ENCODE measurements around the gene CACNA1C. TPM values are rescaled to one million over a fixed set of nuclear protein-coding genes. Genes with fewer than 3 reads are reported as not detected.
"Not testable (repeated sequence)": the region's sequence is repeated elsewhere in the genome, so short reads cannot be mapped to it uniquely, and the experiment has no call there.

The CACNA1C gene
- total RNA-seq, 1 donor from 2014 or later = 6.8 TPM

- DNase-seq (ENCODE audit: low spot score) = no peak
These were observed 640.6 kb downstream of the CACNA1C start for GRCh38 chr12:2693244-2693860.

DNA sequence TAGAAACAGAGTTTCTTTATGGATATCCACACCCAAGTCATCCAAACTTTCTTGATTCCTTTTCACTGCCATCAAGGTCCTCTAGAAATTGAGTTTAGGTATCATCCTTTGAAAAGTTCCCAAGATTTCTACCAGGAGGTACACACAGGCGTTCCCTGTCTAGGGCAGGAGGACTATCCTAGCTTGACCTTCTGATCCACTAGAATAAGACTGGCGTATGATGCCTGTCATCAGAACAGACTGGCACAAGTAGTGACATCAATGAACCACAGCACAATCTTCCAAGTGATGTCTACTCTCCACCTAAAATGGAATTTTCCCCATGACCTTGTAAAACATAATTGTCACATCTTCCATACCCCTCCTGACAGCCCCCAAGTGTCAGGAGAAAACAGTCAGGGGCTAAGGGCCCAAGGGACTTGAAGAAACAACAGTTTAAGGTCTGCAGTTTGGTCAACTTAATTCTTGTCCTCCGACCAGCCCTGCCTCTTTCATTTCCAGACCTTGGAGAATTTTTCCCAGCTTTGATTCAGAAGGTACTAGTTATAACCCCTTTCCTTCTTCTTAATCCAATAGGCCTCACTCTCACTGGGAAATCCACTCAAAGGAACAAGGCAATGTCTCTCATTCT is 641.3 kb downstream of the CACNA1C start:
- no peak for DNase-seq (ENCODE audit: low spot score)

DNA sequence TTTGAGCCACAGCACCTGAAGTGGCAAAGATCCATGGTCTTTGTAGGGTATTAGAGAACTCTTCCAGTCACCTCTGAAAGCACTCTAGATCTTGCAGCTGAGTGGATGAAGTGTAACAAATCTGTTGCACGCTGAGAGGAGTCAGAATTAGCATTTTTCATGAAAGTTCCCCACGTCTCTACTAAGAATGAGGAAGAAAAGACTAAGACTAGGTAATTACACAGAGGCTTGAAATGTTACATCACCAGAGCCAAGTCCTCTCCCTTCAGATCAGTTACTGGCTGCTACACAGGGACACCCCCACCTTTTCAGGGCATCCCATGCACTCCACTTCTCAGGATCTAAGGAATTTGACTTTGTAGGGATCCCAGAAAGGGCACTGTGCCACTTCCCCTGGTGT is 643.3 kb downstream of the CACNA1C start:
- no peak for DNase-seq (ENCODE audit: low spot score)

GRCh38 chr12:2697057-2697800 is 644.4 kb downstream of the CACNA1C start:
- no peak for DNase-seq (ENCODE audit: low spot score)

- DNase-seq (ENCODE audit: low spot score) = no peak
These were observed 645.8 kb downstream of the CACNA1C start for GRCh38 chr12:2698566-2698965.

- DNase-seq (ENCODE audit: low spot score) = no peak
These were observed 657.9 kb downstream of the CACNA1C start for GRCh38 chr12:2710701-2711100.

- no peak for DNase-seq (ENCODE audit: low spot score)
These were observed 666.6 kb downstream of the CACNA1C start for GRCh38 chr12:2719392-2719791.

DNA sequence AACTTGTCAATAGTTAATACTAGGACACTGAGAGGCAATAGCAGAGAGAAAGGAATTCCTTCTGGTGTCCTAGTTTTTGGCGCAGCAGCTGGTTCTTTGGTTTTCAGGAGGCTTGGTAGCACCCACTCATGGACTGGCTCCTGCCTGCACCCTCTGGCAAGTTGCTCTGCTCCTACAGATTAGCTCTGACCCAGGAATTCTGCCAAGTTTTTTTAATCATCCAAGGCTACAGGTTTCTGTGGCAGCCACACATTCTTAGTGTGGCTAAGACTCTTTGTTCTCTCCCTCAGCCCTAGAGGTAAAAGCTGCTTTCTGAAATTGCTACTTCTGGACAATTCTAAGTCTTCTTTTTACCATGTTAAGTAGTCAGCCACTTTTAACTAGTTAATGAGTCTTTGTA is 670.0 kb downstream of the CACNA1C start:
- DNase-seq (ENCODE audit: low spot score) = no peak

DNA sequence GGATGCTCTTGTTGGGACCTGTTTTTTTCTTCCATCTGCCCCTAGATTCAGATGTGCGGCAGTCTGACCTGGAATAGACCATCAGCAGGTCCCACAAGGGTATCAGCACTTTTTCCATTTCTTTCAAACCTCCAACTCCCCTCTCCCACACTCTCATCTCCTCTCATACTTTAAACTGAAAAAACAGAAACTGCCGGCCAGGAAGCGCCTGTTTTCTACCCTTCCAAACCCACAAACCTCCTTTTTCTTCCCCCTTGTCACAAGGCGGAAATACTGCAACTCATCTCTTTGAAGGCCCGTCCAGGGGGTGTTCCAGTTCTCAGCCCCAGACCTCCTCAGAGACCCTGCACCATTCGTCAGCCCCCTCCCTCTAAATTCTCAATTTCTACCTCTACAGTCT is 679.5 kb downstream of the CACNA1C start:
- DNase-seq (ENCODE audit: low spot score) = no peak

DNA sequence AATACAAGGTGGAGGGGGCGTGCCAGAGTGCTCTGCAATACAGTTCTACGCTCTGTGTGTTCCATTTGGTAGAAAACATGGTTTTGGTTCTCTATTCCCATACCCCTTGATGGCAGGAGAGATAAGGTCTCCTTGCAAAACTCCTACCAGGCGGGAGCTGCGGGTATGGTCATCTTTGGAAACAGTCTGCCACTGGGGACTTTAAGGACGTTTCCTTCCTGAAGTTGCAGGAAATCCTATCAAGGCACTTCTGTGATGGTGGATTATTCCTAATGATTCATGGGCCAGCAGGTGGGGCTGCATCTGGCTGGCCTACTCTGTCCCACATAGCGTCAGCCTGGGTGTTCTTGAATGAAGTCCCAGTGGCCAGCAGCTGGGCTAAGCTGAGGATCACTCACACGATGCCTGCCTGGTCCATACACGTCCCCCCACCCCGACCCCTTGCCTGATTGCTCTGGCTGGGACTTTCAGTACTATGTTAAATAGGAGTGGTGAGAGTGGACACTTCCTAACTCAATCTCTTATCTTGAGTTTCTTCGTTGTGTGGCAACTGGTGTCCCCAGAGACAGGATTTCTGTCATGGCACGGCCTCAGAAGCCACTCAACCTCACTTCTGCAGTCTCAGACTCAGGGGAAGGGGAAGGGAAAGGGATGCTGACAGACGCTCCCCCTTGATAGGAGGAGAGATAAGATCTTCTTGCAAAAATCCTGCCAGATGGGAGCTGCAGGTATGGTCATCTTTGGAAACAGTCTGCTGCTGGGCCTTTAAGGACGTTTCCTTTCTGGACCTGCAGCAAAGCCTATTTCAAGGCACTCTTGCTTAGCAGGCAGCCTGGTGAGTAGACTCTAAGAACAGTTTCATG is 680.9 kb downstream of the CACNA1C start:
- no peak for DNase-seq (ENCODE audit: low spot score)

DNA sequence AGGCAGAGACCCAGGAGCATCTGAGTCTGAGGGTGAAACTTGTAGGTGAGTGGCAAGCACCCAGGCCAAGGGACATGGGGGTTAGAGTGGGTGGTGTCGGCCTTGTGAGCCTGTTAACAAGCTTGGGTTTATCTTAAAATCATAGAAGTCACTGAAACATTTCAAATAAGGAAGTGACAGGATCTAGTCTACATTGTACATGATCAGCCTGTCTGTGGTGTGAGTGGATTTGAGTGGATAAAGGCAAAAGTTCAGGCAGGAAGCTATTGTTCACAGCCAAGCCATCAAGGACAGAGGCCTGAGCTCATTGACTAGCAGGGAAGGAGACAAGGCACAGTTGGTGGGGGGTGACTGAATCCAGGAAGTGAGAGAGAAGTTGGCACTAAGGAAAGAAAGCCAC is 682.6 kb downstream of the CACNA1C start:
- no peak for DNase-seq (ENCODE audit: low spot score)

- DNase-seq (ENCODE audit: low spot score) = no peak
These were observed 685.0 kb downstream of the CACNA1C start for GRCh38 chr12:2737656-2738241.

DNA sequence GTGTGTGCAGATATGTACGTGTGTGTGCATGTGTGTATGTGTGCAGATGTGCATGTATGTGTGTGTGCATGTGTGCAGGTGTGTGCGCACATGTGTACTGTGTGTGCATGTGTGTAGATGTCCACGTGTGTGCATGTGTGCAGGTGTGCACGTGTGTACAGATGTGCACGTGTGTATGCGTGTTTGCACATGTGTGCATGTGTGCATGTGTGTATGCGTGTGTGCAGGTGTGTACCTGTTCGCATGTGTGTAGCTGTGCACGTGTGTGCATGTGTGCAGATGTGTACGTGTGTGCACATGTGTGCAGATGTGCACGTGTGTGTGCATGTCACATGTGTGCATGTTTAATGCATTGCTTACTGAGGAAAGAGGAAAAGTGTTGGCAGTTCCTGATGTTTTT is 686.3 kb downstream of the CACNA1C start:
- DNase-seq (ENCODE audit: low spot score) = no peak

DNA sequence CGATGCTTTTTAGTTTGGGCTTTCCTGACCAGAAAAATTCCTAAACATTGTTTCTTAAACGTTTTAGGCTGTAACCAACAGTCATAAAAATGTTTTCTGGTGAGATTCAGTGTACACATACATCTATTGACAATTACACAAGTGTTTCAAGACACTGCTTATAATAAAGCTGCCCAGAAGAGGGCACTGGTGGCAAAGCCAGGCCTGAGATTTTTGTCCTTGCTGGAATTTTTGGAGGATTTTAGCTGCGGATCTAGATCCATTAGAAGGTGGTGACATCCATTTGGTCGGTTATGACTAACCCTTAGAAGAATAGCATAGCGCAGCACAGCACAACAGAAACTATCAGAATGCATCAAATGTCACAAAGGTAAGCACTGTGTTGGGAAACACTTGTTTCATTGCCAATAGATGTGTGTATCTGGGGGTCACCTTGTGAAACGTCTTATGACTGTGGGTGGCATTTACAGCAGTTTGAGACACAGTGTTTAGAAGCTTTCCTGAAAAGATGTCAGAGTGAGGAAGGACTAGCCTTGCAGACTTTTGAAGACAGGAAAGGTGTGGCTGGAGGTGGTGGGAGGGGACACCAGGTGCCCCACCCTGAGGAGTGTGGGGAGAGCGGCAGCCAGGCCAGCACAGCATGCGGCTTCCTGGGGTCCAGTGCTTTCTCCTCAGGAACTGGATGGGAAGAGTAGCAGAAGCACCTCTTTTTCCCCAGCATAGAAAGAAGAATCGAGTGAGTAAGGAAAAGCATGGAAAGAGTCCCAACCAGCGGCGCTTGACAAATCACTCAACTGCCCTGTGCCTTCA is 687.2 kb downstream of the CACNA1C start:
- DNase-seq (ENCODE audit: low spot score) = no peak

DNA sequence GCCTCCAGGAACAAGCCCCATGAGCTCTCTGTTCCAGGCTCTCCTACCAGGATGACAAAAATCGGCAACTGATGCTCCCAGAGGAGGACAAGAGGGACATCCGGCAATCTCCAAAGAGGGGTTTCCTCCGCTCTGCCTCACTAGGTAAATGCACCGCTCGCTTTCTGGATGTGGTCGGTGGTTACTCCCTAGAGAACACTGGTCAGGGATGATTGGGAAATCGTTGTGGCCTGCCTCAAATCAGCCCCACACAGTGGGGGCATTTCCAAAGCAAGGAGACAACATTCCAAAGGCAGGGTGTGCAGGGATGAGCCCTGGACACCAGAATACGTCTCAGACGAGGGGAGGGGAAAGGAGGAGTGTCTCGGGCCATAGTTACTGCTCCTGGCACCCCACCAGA is 689.2 kb downstream of the CACNA1C start:
- DNase-seq (ENCODE audit: low spot score) = not testable (repeated sequence)

- no peak for DNase-seq (ENCODE audit: low spot score)
These were observed 690.7 kb downstream of the CACNA1C start for GRCh38 chr12:2743478-2743877.

DNA sequence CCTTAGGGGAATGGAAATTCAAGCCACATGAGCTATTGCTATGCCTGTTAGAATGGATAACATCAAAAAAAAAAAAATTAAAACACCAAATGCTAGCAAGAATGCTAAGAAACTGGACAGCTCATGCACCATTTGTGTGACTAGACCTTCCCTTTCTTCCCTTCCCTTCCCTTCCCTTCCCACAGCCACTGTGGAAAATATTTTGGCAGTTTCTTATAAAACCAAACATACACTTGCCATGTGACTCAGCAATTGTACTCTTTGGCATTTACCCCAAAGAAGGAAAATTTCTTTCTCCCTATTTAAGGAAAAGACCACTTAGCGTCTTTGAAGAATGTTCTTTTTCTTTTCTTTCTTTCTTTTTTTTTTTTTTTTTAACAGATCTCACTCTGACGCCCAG is 692.9 kb downstream of the CACNA1C start:
- no peak for DNase-seq (ENCODE audit: low spot score)

Data from mesenteric fat pad (tissue), 1 donor.